Measurements from ENCODE around the gene MBNL3.
"Not testable (repeated sequence)": the region's sequence is repeated elsewhere in the genome, so short reads cannot be mapped to it uniquely, and the experiment has no call there.

MBNL3 gene

DNA sequence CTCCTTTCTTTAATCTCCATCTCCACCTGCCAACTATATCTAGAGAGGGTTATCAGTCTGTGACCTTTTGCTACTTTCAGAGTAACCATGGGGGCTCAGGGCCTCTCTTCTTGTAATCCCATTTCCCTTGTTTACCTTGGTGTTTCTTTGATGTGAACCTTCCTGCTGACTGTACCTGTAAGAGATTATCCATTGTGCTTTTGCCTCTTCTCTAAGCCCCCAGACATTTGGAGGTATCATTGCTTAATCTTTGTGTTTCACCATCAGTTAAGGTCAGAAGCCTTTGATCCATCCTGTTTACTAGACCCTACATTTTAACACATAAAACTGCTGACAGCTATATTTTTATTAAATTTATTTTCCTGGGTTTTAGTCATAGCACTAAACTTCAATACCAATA, 157.8 kb downstream of the MBNL3 start:
- Histone ChIP-seq H3K36me3 (ENCODE audit: control insufficient read depth in 4 of 4, insufficient read depth in 4 of 4, low read length in 3 of 4) (no peaks in the 10 kb centered on the region), H3K27me3 (replicated peaks in 2 of 5; ENCODE audit: control insufficient read depth in 4 of 5, insufficient read depth in 5 of 5, low read length in 4 of 5) (no peaks in the 10 kb centered on the region), H3K4me1 (ENCODE audit: control extremely low read depth in 1 of 4, control insufficient read depth in 4 of 4, insufficient read depth in 4 of 4, low read length in 3 of 4) (no peaks in the 10 kb centered on the region), H3K9me3 (ENCODE audit: control extremely low read depth in 1 of 5, control insufficient read depth in 4 of 5, insufficient read depth in 2 of 5, low read depth in 1 of 5, low read length in 4 of 5) (no peaks in the 10 kb centered on the region), H3K27ac (ENCODE audit: insufficient read depth in 1 of 2, low read depth in 1 of 2, low read length in 2 of 2, poor library complexity in 1 of 2, severe bottlenecking in 2 of 2) (no peak overlapping the region), H3K4me3 (ENCODE audit: control insufficient read depth in 1 of 7, extremely low read depth in 1 of 7, insufficient read depth in 4 of 7, low read depth in 2 of 7, low read length in 6 of 7) (no peak overlapping the region)
- CTCF ChIA-PET = no interaction called here
- POLR2A ChIA-PET = no interaction called here
- DNase-seq = no peak

DNA sequence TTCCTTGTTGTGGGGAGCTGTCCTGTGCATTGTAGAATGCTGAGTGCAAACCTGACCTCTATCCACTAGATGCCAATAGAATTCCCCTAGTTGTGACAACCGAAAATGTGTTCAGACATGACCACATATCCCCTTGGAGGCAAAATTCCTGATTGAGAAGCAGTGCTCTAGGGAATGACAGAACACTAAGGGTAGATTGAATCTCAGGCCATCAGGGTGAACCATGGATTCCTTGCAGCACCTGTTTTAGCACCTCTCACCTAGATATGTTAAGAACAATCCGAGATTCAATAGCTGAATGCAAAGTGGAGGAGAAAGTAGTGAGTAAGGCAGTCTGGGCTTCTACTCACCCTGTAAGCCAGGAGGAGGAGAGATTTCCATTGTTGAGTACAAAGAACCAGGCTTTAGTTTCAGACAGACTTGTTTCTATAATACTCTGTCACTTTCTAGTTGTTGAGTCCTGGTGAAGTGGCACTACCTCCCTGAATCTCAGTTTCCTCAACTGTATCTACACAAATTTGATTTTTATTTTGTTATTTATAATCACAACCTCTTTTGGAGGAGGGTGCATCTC, 158.6 kb downstream of the MBNL3 start:
- no peaks in the 10 kb centered on the region for H3K4me1 ChIP-seq (ENCODE audit: control extremely low read depth in 1 of 4, control insufficient read depth in 4 of 4, insufficient read depth in 4 of 4, low read length in 3 of 4)
- H3K27me3 ChIP-seq (replicated peaks in 2 of 5; ENCODE audit: control insufficient read depth in 4 of 5, insufficient read depth in 5 of 5, low read length in 4 of 5) = no peaks in the 10 kb centered on the region
- H3K4me3 ChIP-seq (ENCODE audit: control insufficient read depth in 1 of 7, extremely low read depth in 1 of 7, insufficient read depth in 4 of 7, low read depth in 2 of 7, low read length in 6 of 7) = no peak overlapping the region
- no peak for DNase-seq
- no peaks in the 10 kb centered on the region for H3K36me3 ChIP-seq (ENCODE audit: control insufficient read depth in 4 of 4, insufficient read depth in 4 of 4, low read length in 3 of 4)
- no CpG with 5 or more reads among the region's 2 CpGs for WGBS (ENCODE audit: insufficient coverage)
- no peaks in the 10 kb centered on the region for H3K9me3 ChIP-seq (ENCODE audit: control extremely low read depth in 1 of 5, control insufficient read depth in 4 of 5, insufficient read depth in 2 of 5, low read depth in 1 of 5, low read length in 4 of 5)
- ChIA-PET CTCF (no interaction called here), POLR2A (no interaction called here)
- H3K27ac ChIP-seq (ENCODE audit: insufficient read depth in 1 of 2, low read depth in 1 of 2, low read length in 2 of 2, poor library complexity in 1 of 2, severe bottlenecking in 2 of 2) = no peak overlapping the region

DNA sequence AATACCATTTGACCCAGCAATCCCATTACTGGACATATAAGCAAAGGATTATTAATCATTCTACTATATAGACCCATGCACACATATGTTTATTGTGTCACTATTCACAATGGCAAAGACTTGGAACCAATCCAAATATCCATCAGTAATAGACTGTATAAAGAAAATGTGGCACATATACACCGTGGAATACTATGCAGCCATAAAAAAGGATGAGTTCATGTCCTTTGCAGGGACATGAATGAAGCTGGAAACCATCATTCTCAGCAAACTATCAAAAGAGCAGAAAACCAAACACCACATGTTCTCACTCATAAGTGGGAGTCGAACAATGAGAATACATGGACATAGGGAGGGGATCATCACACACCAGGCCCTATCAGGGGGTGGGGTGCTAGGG, 161.9 kb downstream of the MBNL3 start:
- CTCF ChIA-PET = not testable (repeated sequence)

More for the DNA sequence above, 161.9 kb downstream of the MBNL3 start:
- WGBS (ENCODE audit: insufficient coverage) = no CpG with 5 or more reads among the region's 2 CpGs
- H3K36me3 ChIP-seq (ENCODE audit: control insufficient read depth in 4 of 4, insufficient read depth in 4 of 4, low read length in 3 of 4); H3K9me3 ChIP-seq (ENCODE audit: control extremely low read depth in 1 of 5, control insufficient read depth in 4 of 5, insufficient read depth in 2 of 5, low read depth in 1 of 5, low read length in 4 of 5); H3K27me3 ChIP-seq (replicated peaks in 2 of 5; ENCODE audit: control insufficient read depth in 4 of 5, insufficient read depth in 5 of 5, low read length in 4 of 5); H3K4me1 ChIP-seq (ENCODE audit: control extremely low read depth in 1 of 4, control insufficient read depth in 4 of 4, insufficient read depth in 4 of 4, low read length in 3 of 4); H3K27ac ChIP-seq (ENCODE audit: insufficient read depth in 1 of 2, low read depth in 1 of 2, low read length in 2 of 2, poor library complexity in 1 of 2, severe bottlenecking in 2 of 2); POLR2A ChIA-PET; DNase-seq; H3K4me3 ChIP-seq (ENCODE audit: control insufficient read depth in 1 of 7, extremely low read depth in 1 of 7, insufficient read depth in 4 of 7, low read depth in 2 of 7, low read length in 6 of 7): not testable (repeated sequence)
